Naive thymus-derived CD4-positive, alpha-beta T cell (primary cell): Measurements from ENCODE around the gene CABP1. TPM values are rescaled to one million over a fixed set of nuclear protein-coding genes. Genes with fewer than 3 reads are reported as not detected.
A peak's percentile ranks its signal among the peaks of the same experiment; 100 is the strongest.

ENCODE experiments used
- ATAC-seq: fragments of 150-1000 bp; cut with Tn5 transposase; 2 replicates; pipeline ENCODE4 v1.10.0; 2021; ENCODE audit warnings: mild to moderate bottlenecking, moderate library complexity
- CTCF ChIA-PET: fragments of 350-600 bp; sonication (Branson Sonifier 250); formaldehyde crosslinking; loops from one replicate; lab custom pipeline; 2021; ENCODE audit warnings: antibody characterized with exemption; lab: Charles Lee
- POLR2A ChIA-PET: fragments of 350-600 bp; sonication (Branson Sonifier 250); formaldehyde crosslinking; loops from one replicate; lab custom pipeline; 2021; ENCODE audit warnings: antibody characterized with exemption, inconsistent platforms; lab: Charles Lee
- DNase-seq, 9 donors: peaks; one replicate each; pipeline versions ENCODE4 v3.0.0 to v3.0.0-alpha.2; 2020 to 2022; ENCODE audit warnings: mixed read lengths in 1 of 9
- H3K27ac ChIP-seq: one replicate; pipeline ENCODE4 v1.7.0; 2013; ENCODE audit warnings: mild to moderate bottlenecking, low read depth, low read length, moderate library complexity
- H3K27me3 ChIP-seq, 2 donors: one replicate each; pipeline ENCODE4 v1.7.0; 2013; ENCODE audit warnings: low read length in 2 of 2, mild to moderate bottlenecking in 2 of 2, moderate library complexity in 2 of 2; ENCODE audit not compliant: control insufficient read depth in 2 of 2, insufficient read depth in 2 of 2
- H3K36me3 ChIP-seq, 3 experiments: 1 replicate in 2 of 3; 2 replicates in 1 of 3; pipeline ENCODE4 v1.7.0; 2013; ENCODE audit warnings: low read length in 3 of 3, mild to moderate bottlenecking in 3 of 3, moderate library complexity in 1 of 3; ENCODE audit not compliant: insufficient read depth in 3 of 3, control insufficient read depth in 2 of 3
- H3K4me1 ChIP-seq, 2 donors: one replicate each; pipeline ENCODE4 v1.7.0; 2013; ENCODE audit warnings: low read length in 2 of 2, mild to moderate bottlenecking in 2 of 2, moderate library complexity in 1 of 2; ENCODE audit not compliant: control insufficient read depth in 2 of 2, insufficient read depth in 2 of 2
- H3K4me3 ChIP-seq: 2 replicates; pipeline ENCODE4 v1.7.0; 2013; ENCODE audit warnings: mild to moderate bottlenecking, low read length
- H3K9me3 ChIP-seq, 3 experiments: 1 replicate in 2 of 3; 2 replicates in 1 of 3; pipeline ENCODE4 v1.7.0; 2013; ENCODE audit warnings: low read length in 3 of 3; ENCODE audit not compliant: control insufficient read depth in 2 of 3
- H3K27ac Mint-ChIP-seq, 9 donors: one replicate each; pipeline ENCODE4 v1.8.0; 2020 to 2022; ENCODE audit warnings: mixed read lengths in 9 of 9, mild to moderate bottlenecking in 8 of 9, moderate library complexity in 5 of 9, inconsistent platforms in 2 of 9
- H3K27me3 Mint-ChIP-seq, 5 donors: one replicate each; pipeline ENCODE4 v1.8.0; 2021 to 2022; ENCODE audit warnings: mixed read lengths in 5 of 5, mild to moderate bottlenecking in 1 of 5
- H3K36me3 Mint-ChIP-seq, 5 donors: one replicate each; pipeline ENCODE4 v1.8.0; 2020 to 2022; ENCODE audit warnings: mixed read lengths in 5 of 5, mild to moderate bottlenecking in 3 of 5, inconsistent platforms in 1 of 5
- H3K4me1 Mint-ChIP-seq, 7 donors: one replicate each; pipeline ENCODE4 v1.8.0; 2020 to 2022; ENCODE audit warnings: mixed read lengths in 7 of 7, mild to moderate bottlenecking in 3 of 7, inconsistent platforms in 1 of 7
- H3K4me3 Mint-ChIP-seq, 10 donors: one replicate each; pipeline ENCODE4 v1.8.0; 2020 to 2022; ENCODE audit warnings: mild to moderate bottlenecking in 10 of 10, mixed read lengths in 10 of 10, moderate library complexity in 6 of 10, inconsistent platforms in 2 of 10
- H3K9me3 Mint-ChIP-seq, 11 donors: one replicate each; pipeline ENCODE4 v1.8.0; 2020 to 2022; ENCODE audit warnings: mixed read lengths in 11 of 11, mild to moderate bottlenecking in 4 of 11, inconsistent platforms in 1 of 11, moderate library complexity in 1 of 11
- intact Hi-C, 2 donors: fragments of 100-400 bp; cut with micrococcal nuclease; formaldehyde crosslinking; loops; one replicate each; pipeline ENCODE4 v1.15.1; 2023
- polyA plus RNA-seq, 2 donors: library from polyadenylated mRNA; unstranded; fragments of 300-500 nt; fragmentation: Illumina TruSeq; gene quantifications; one replicate each; pipeline ENCODE4 v1.2.3, GENCODE V29; 2021
- total RNA-seq, 6 experiments: library from RNA in 5 of 6; stranded (reverse) in 5 of 6; gene quantifications; 1 replicate in 5 of 6; 2 replicates in 1 of 6; pipeline ENCODE4 v1.2.3 and lab custom pipeline; 2021 to 2026

The CABP1 gene
- total and polyA plus RNA-seq, 7 experiments from 2014 or later = 0.24 TPM; not detected in 6

GRCh38 chr12:120646044-120646443 is 5.6 kb downstream of the CABP1 start:
- ChIA-PET POLR2A (no interaction called here), CTCF (interaction anchor here (0.6 to 3.9 kb wide), 10 partner anchors 10 to 363 kb away, joined by 3 to 26 read pairs (median 4); partner anchors contain the start of genes MLEC and POP5)
- peaks cover 69 to 83% (median 72%) of the 10 kb centered on the region in 5 donors for H3K27me3 Mint-ChIP-seq
- Histone ChIP-seq H3K36me3 (no peaks in the 10 kb centered on the region), H3K4me1 (peaks cover 11% of the 10 kb centered on the region in 2 donors), H3K4me3 (no peak overlapping the region), H3K27me3 (peaks cover 19 to 31% of the 10 kb centered on the region in 2 donors), H3K9me3 (no peaks in the 10 kb centered on the region), H3K27ac (no peak overlapping the region)
- intact Hi-C loops = loop anchor here (2.0 to 10.0 kb wide), 3 partner anchors 209 to 465 kb away; no protein-coding TSS in a partner anchor
- no peak overlapping the region for H3K4me3 Mint-ChIP-seq
- peaks cover 0 to 4% (median 0%) of the 10 kb centered on the region in 5 donors for H3K36me3 Mint-ChIP-seq
- H3K27ac Mint-ChIP-seq = no peak overlapping the region
- no peak for DNase-seq
- no peaks in the 10 kb centered on the region for H3K9me3 Mint-ChIP-seq
- no peak for ATAC-seq
- H3K4me1 Mint-ChIP-seq = peaks cover 10 to 22% (median 19%) of the 10 kb centered on the region in 7 donors

- Histone ChIP-seq H3K36me3 (no peaks in the 10 kb centered on the region), H3K27me3 (peaks cover 9 to 20% of the 10 kb centered on the region in 2 donors), H3K27ac (no peak overlapping the region), H3K4me1 (peaks cover 6 to 7% of the 10 kb centered on the region in 2 donors), H3K4me3 (no peak overlapping the region), H3K9me3 (no peaks in the 10 kb centered on the region)
- H3K27me3 Mint-ChIP-seq = peaks cover 62 to 81% (median 67%) of the 10 kb centered on the region in 5 donors
- H3K36me3 Mint-ChIP-seq = peaks cover 0 to 4% (median 0%) of the 10 kb centered on the region in 5 donors
- intact Hi-C loops = loop anchor here (1.0 to 10.0 kb wide), 7 partner anchors 39 to 463 kb away; no protein-coding TSS in a partner anchor
- H3K4me3 Mint-ChIP-seq = no peak overlapping the region
- H3K4me1 Mint-ChIP-seq = peaks cover 6 to 16% (median 13%) of the 10 kb centered on the region in 7 donors
- ATAC-seq (no peak), DNase-seq (no peak)
- CTCF ChIA-PET = interaction anchor here (0.6 to 3.9 kb wide), 18 partner anchors 12 to 324 kb away, joined by 3 to 31 read pairs (median 5); partner anchors contain the start of genes ACADS, MLEC and UNC119B
- H3K9me3 Mint-ChIP-seq = no peaks in the 10 kb centered on the region
- POLR2A ChIA-PET = interaction anchor here (0.6 to 1.0 kb wide), 3 partner anchors 10 to 62 kb away, joined by 3 to 5 read pairs (median 3); no protein-coding TSS in a partner anchor
- H3K27ac Mint-ChIP-seq = no peak overlapping the region
These were observed 6.9 kb downstream of the CABP1 start for GRCh38 chr12:120647375-120647755.

- H3K27me3 ChIP-seq = peaks cover 3 to 5% of the 10 kb centered on the region in 2 donors
- CTCF ChIA-PET = interaction anchor here (0.6 to 3.9 kb wide), 18 partner anchors 8 to 503 kb away, joined by 3 to 31 read pairs (median 5); partner anchors contain the start of genes CABP1, MLEC and POP5
These were observed 9.2 kb downstream of the CABP1 start for GRCh38 chr12:120649442-120650232.

GRCh38 chr12:120650233-120650690 is 9.8 kb downstream of the CABP1 start:
- peaks cover 6 to 16% (median 13%) of the 10 kb centered on the region in 7 donors for H3K4me1 Mint-ChIP-seq

More at GRCh38 chr12:120649442-120650232, 9.2 kb downstream of the CABP1 start:
- no peak for ATAC-seq
- intact Hi-C loops = loop anchor here (1.0 to 10.0 kb wide), 7 partner anchors 37 to 448 kb away; no protein-coding TSS in a partner anchor
- POLR2A ChIA-PET = interaction anchor here (1.1 to 1.4 kb wide), 2 partner anchors 67 to 322 kb away, joined by 3 read pairs; no protein-coding TSS in a partner anchor
- H3K4me1 Mint-ChIP-seq = peaks cover 6 to 16% (median 13%) of the 10 kb centered on the region in 7 donors
- no peaks in the 10 kb centered on the region for H3K9me3 Mint-ChIP-seq
- Histone ChIP-seq H3K4me1 (peaks cover 6 to 7% of the 10 kb centered on the region in 2 donors), H3K4me3 (no peak overlapping the region), H3K9me3 (no peaks in the 10 kb centered on the region), H3K36me3 (no peaks in the 10 kb centered on the region), H3K27ac (no peak overlapping the region)
- H3K27me3 Mint-ChIP-seq = peaks cover 42 to 63% (median 58%) of the 10 kb centered on the region in 5 donors
- no peak for DNase-seq
- H3K36me3 Mint-ChIP-seq = no peaks in the 10 kb centered on the region
- no peak overlapping the region for H3K27ac Mint-ChIP-seq
- H3K4me3 Mint-ChIP-seq = peak overlapping the region in 8 of 10 donors; percentile 31 to 78 (median 49)

GRCh38 chr12:120651821-120652220 is 11.4 kb downstream of the CABP1 start:
- Histone ChIP-seq H3K27ac (no peak overlapping the region), H3K36me3 (no peaks in the 10 kb centered on the region), H3K4me1 (peaks cover 6 to 7% of the 10 kb centered on the region in 2 donors), H3K9me3 (no peaks in the 10 kb centered on the region), H3K4me3 (no peak overlapping the region), H3K27me3 (peaks cover 0 to 5% of the 10 kb centered on the region in 2 donors)
- H3K4me3 Mint-ChIP-seq = no peak overlapping the region
- no peak overlapping the region for H3K27ac Mint-ChIP-seq
- intact Hi-C loops = no loop called here
- no peaks in the 10 kb centered on the region for H3K9me3 Mint-ChIP-seq
- ATAC-seq = no peak
- H3K4me1 Mint-ChIP-seq = peaks cover 6 to 15% (median 12%) of the 10 kb centered on the region in 7 donors
- ChIA-PET CTCF (no interaction called here), POLR2A (interaction anchor here (0.7 to 1.0 kb wide), 2 partner anchors 139 to 581 kb away, joined by 3 to 4 read pairs; no protein-coding TSS in a partner anchor)
- H3K36me3 Mint-ChIP-seq = no peaks in the 10 kb centered on the region
- DNase-seq = no peak
- H3K27me3 Mint-ChIP-seq = peaks cover 31 to 45% (median 41%) of the 10 kb centered on the region in 5 donors

More at GRCh38 chr12:120650233-120650690, 9.8 kb downstream of the CABP1 start:
- peaks cover 36 to 58% (median 51%) of the 10 kb centered on the region in 5 donors for H3K27me3 Mint-ChIP-seq
- H3K9me3 Mint-ChIP-seq = no peaks in the 10 kb centered on the region
- POLR2A ChIA-PET = interaction anchor here (0.7 kb wide), 1 partner anchor 148 kb away, joined by 3 read pairs; no protein-coding TSS in a partner anchor
- no peak overlapping the region for H3K4me3 Mint-ChIP-seq
- Histone ChIP-seq H3K9me3 (no peaks in the 10 kb centered on the region), H3K27me3 (peaks cover 0 to 5% of the 10 kb centered on the region in 2 donors), H3K4me1 (peaks cover 6 to 7% of the 10 kb centered on the region in 2 donors), H3K36me3 (no peaks in the 10 kb centered on the region), H3K27ac (no peak overlapping the region), H3K4me3 (no peak overlapping the region)
- intact Hi-C loops = no loop called here
- ATAC-seq = no peak
- DNase-seq = no peak
- H3K36me3 Mint-ChIP-seq = no peaks in the 10 kb centered on the region
- CTCF ChIA-PET = interaction anchor here (1.1 to 2.2 kb wide), 5 partner anchors 9 to 74 kb away, joined by 3 to 6 read pairs (median 5); partner anchors contain the start of gene MLEC
- H3K27ac Mint-ChIP-seq = no peak overlapping the region
